Measurements from ENCODE around the gene ANKRD13A.
A peak's percentile ranks its signal among the peaks of the same experiment; 100 is the strongest.
"Not testable (repeated sequence)": the region's sequence is repeated elsewhere in the genome, so short reads cannot be mapped to it uniquely, and the experiment has no call there.

ANKRD13A gene

DNA sequence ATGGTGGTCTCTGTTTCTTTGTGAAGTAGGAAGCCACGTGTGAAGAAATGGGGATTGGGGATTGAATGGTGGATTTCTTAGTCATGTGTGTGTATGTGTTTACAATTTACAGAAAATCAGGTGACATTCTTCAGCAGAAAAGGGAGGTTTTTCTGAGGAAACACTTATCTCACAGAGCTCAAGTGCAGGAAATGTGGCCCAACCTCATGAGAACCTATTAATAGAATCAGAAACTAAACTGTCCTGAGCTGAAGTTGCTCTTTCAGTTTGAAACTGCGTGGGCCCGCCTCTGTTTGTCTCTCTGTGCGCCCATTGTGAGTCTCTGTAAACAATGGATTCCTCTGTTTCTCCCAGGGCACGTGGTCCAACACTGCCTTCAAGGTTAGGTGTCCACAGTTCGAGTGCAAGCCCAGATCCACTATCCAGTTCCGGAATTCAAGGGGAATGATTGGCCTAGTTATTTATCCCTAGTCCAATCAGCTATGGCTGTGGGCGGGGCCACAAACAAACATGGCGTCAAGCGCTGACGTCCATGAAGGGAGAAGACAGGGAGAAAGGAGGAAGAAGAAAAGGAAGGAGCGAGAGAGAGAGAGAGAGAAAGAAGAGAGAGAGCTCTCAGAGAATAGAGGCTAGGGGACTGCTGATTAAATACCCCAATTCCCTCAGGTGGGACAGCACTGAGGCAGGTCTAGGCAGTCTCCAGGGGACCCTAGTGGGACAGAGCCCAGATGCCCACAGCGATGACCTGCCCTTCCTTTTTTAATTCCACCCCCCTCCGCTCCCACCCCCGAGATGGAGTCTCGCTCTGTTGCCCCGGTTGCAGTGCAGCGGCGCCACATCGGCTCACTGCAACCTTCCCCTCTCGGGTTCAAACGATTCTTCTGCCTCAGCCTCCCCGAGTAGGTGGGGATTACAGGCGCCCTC is 80.5 kb downstream of the ANKRD13A start:
- DNase-seq (ENCODE audit: low read depth in 2 of 2) = peak; percentile 37 to 49

GRCh38 chr12:110080410-110080809 is 81.2 kb downstream of the ANKRD13A start:
- DNase-seq (ENCODE audit: low read depth in 2 of 2) = no peak

DNA sequence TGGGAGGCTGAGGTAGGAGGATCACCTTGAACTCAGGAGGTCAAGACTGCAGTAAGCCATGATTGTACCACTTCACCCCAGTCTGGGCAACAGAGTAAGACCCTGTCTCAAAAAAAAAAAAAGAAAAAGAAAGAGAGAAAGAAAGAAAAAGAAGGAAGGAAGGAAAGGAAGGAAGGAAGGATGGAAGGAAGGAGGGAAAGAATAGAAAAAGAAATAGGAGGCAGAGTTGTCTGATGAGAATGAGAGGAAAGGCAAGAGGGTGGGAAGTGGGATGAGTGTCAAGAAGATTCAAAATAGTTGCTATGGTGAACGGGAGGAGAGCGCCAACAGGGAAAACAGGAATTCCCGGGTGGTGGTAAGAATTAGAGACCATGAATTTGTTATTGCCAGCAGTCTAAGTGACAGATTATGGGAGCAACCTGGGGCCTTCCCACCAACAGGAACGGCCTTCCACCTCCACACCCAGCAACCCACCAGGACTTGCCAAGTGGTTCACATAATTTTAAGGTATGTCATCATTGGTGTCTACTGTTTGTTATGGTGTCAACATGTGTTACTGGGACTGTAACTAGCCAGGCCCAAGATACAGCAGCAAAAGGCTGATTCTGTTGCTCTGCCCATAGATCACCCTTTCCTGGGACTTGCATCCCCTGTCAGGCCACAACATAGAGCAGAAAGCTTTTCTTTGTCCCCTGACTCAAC is 85.2 kb downstream of the ANKRD13A start:
- DNase-seq (ENCODE audit: low read depth in 2 of 2) = no peak

- not testable (repeated sequence) for DNase-seq (ENCODE audit: low read depth in 2 of 2)
Observed at GRCh38 chr12:110088216-110088615, 89.0 kb downstream of the ANKRD13A start.

DNA sequence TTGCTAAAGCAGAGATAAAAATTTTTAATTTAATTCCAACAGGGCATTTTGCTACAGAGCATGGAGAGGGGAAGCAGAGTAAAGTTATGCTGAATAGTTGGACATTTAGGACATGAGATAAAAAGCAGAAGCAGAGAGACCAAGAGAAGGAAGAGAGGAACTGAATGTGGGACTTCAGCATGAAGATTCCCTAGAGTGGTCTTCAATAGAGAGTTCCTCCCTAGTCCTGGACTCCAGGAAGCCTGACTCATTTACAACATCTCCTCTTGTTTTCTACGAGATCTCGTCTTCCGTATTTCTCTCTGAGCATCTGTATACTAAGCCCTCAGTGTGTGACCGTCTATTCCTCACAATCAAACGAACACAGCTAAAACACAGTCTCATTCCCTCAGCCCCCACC is 89.7 kb downstream of the ANKRD13A start:
- DNase-seq (ENCODE audit: low read depth in 2 of 2) = no peak
